GM12878 (cell line): ENCODE measurements around the gene CA10. TPM values are rescaled to one million over a fixed set of nuclear protein-coding genes. Genes with fewer than 3 reads are reported as not detected.

Experiments
- ATAC-seq: fragments of 200-7000 bp; cut with Tn5 transposase; 3 replicates; pipeline ENCODE4 v1.9.1; 2020; ENCODE audit warnings: mild to moderate bottlenecking, moderate library complexity
- BruUV-seq: library from RNA; stranded (reverse); fragments of 400-500 nt; replicated peaks from 2 replicates; lab custom pipeline; 2021; lab: Mats Ljungman, UMichigan
- CTCF ChIA-PET: fragments of 300-600 bp; sonication (Branson Sonifier 250); formaldehyde crosslinking; extraction: SDS; loops from one replicate; lab custom pipeline; 2021; ENCODE audit warnings: inconsistent platforms; lab: Yijun Ruan, JAX
- POLR2A ChIA-PET: fragments of 350-600 bp; formaldehyde crosslinking; extraction: SDS; loops from one replicate; lab custom pipeline; 2021; ENCODE audit warnings: inconsistent platforms; lab: Charles Lee
- RAD21 ChIA-PET: fragments of 300-600 bp; sonication (Branson Sonifier 250); formaldehyde crosslinking; loops from one replicate; lab custom pipeline; 2023; ENCODE audit warnings: antibody characterized with exemption; ENCODE audit not compliant: unreplicated experiment; lab: Charles Lee
- SMC1A ChIA-PET: fragments of 300-600 bp; sonication (Branson Sonifier 250); formaldehyde crosslinking; loops from one replicate; lab custom pipeline; 2023; ENCODE audit not compliant: unreplicated experiment, uncharacterized antibody; lab: Charles Lee
- DNase-seq: peaks from one replicate; pipeline ENCODE4 v3.0.0-alpha.2; 2011; ENCODE audit warnings: low read depth, low spot score
- FAIRE-seq: peaks from 3 replicates; lab custom pipeline; 2011; peaks lifted over from hg19 to GRCh38; lab: Jason Lieb, UNC
- H2AFZ ChIP-seq: 2 replicates; pipeline ENCODE4 v1.6.0; 2011; ENCODE audit warnings: low read depth, low read length, control low read depth; ENCODE audit not compliant: control insufficient read depth
- H3K27ac ChIP-seq: 2 replicates; pipeline ENCODE4 v1.5.1; 2011; ENCODE audit warnings: control low read depth; ENCODE audit not compliant: control insufficient read depth, insufficient read depth
- H3K27me3 ChIP-seq, 2 experiments: replicated peaks in 1 of 2; 2 replicates each; pipeline versions ENCODE4 v1.6.0 to v1.6.1; 2011; ENCODE audit warnings: low read length in 1 of 2; ENCODE audit not compliant: control insufficient read depth in 2 of 2, insufficient read depth in 2 of 2
- H3K36me3 ChIP-seq, 2 experiments: 2 replicates each; pipeline ENCODE4 v1.5.1; 2011; ENCODE audit warnings: low read length in 1 of 2; ENCODE audit not compliant: control insufficient read depth in 2 of 2, insufficient read depth in 2 of 2
- H3K4me1 ChIP-seq: 2 replicates; pipeline ENCODE4 v1.6.1; 2011; ENCODE audit warnings: mild to moderate bottlenecking, low read length, moderate library complexity, mixed read lengths; ENCODE audit not compliant: control insufficient read depth, insufficient read depth
- H3K4me2 ChIP-seq: 2 replicates; pipeline ENCODE4 v1.6.0; 2011; ENCODE audit warnings: control low read depth; ENCODE audit not compliant: control insufficient read depth, insufficient read depth
- H3K4me3 ChIP-seq: fragments of 200-600 bp; sonication (generic); 2 replicates; pipeline ENCODE4 v1.5.1; 2016
- H3K79me2 ChIP-seq: 2 replicates; pipeline ENCODE4 v1.6.0; 2011; ENCODE audit warnings: low read length; ENCODE audit not compliant: control insufficient read depth, insufficient read depth
- H3K9ac ChIP-seq: 2 replicates; pipeline ENCODE4 v1.8.0; 2011; ENCODE audit warnings: low read length, control low read depth, mixed read lengths; ENCODE audit not compliant: control insufficient read depth, insufficient read depth
- H3K9me3 ChIP-seq: replicated peaks from 3 replicates; pipeline ENCODE4 v1.5.1; 2011; ENCODE audit warnings: mild to moderate bottlenecking, low read length; ENCODE audit not compliant: control insufficient read depth, insufficient read depth
- H4K20me1 ChIP-seq: 2 replicates; pipeline ENCODE4 v1.6.0; 2011; ENCODE audit not compliant: control insufficient read depth, insufficient read depth
- CREB1 ChIP-seq: IDR thresholded peaks from 2 replicates; pipeline ENCODE4 v1.6.1; 2012; ENCODE audit warnings: low read depth, mild to moderate bottlenecking, inconsistent platforms
- MXI1 ChIP-seq: fragments of 150-350 bp; IDR thresholded peaks from 2 replicates; pipeline ENCODE4 v1.6.1; 2011; ENCODE audit warnings: low read depth, mild to moderate bottlenecking, inconsistent platforms, low read length, improper control_type of control experiment
- NR2F1 ChIP-seq: fragments of 450-650 bp; conservative IDR thresholded peaks from 2 replicates; pipeline ENCODE4 v1.6.1; 2017; ENCODE audit warnings: mild to moderate bottlenecking
- RELA ChIP-seq: fragments of 450-650 bp; IDR thresholded peaks from 2 replicates; pipeline ENCODE4 v1.8.0; 2014; ENCODE audit warnings: borderline replicate concordance; ENCODE audit not compliant: partially characterized antibody
- SMC3 ChIP-seq: IDR thresholded peaks from 2 replicates; pipeline ENCODE4 v1.6.1; 2011; ENCODE audit warnings: low read length, improper control_type of control experiment, borderline replicate concordance
- SPI1 ChIP-seq: IDR thresholded peaks from 2 replicates; pipeline ENCODE4 v1.6.1; 2011; ENCODE audit warnings: low read depth, mild to moderate bottlenecking, low read length, moderate library complexity, borderline replicate concordance; ENCODE audit not compliant: insufficient read depth
- ZZZ3 ChIP-seq: IDR thresholded peaks from 2 replicates; pipeline ENCODE4 v1.6.1; 2011; ENCODE audit warnings: low read depth; ENCODE audit not compliant: control insufficient read depth, insufficient read length
- WGBS: methylation state at CpG from one replicate; pipeline ENCODE4 v1.1.6; 2016; ENCODE audit warnings: low lambda C conversion rate; ENCODE audit not compliant: insufficient replicate concordance, insufficient coverage; ENCODE audit errors: missing lambda C conversion rate; 5-methylcytosine and 5-hydroxymethylcytosine counted together
- in situ Hi-C: fragments of 300-500 bp; cut with MboI; formaldehyde crosslinking; loops from 9 replicates; pipeline ENCODE4 v1.14.3; 2018; ENCODE audit warnings: mixed read lengths
- intact Hi-C: fragments of 100-400 bp; cut with micrococcal nuclease; formaldehyde crosslinking; loops from one replicate; pipeline ENCODE4 v1.14.2; 2022; ENCODE audit not compliant: unreplicated experiment
- polyA plus RNA-seq, 11 experiments: library from polyadenylated mRNA; depleted of rRNA in 4 of 11; unstranded in 6 of 11; stranded (reverse) in 5 of 11; fragments of >200 nt; fragmentation: Nextera tagmentation in 4 of 11; fragmentation: Illumina TruSeq in 1 of 11; extraction: Ambion mirVana in 4 of 11; extraction: Trizol in 1 of 11; gene quantifications; 1 replicate in 1 of 11; 2 replicates in 10 of 11; pipeline versions ENCODE4 v1.2.1 to v1.2.3, GENCODE V29; 2011 to 2016; ENCODE audit warnings: inconsistent platforms in 2 of 11, missing spikeins in 2 of 11, low read depth in 1 of 11
- total RNA-seq, 4 experiments: library from RNA; depleted of rRNA in 3 of 4; stranded (reverse); fragments of >200 nt in 3 of 4; fragmentation: Illumina TruSeq in 1 of 4; extraction: Trizol in 1 of 4; gene quantifications; 2 replicates each; pipeline versions ENCODE4 v1.2.1 to v1.2.3, GENCODE V29; 2013 to 2021
- TF ChIP-seq, protein P1 (sequence below): IDR thresholded peaks from 2 replicates; pipeline ENCODE4 v1.6.1; 2011; ENCODE audit warnings: borderline replicate concordance, low read depth, mild to moderate bottlenecking, moderate library complexity, low read length; ENCODE audit not compliant: insufficient read depth, poor library complexity, severe bottlenecking
- TF ChIP-seq, protein P2 (sequence below): IDR thresholded peaks from 2 replicates; pipeline ENCODE4 v1.6.1; 2012; ENCODE audit warnings: low read depth, low read length, improper control_type of control experiment
- TF ChIP-seq, protein P3 (sequence below): fragments of 450-650 bp; IDR thresholded peaks from 2 replicates; pipeline ENCODE4 v1.6.1; 2014; ENCODE audit warnings: mild to moderate bottlenecking
- TF ChIP-seq, protein P4 (sequence below): fragments of 450-650 bp; conservative IDR thresholded peaks from 2 replicates; pipeline ENCODE4 v1.6.1; 2017; ENCODE audit warnings: mild to moderate bottlenecking, moderate library complexity

CA10 gene
- total and polyA plus RNA-seq, 10 of the 15 experiments (the other 5 are each of a cell fraction or from before 2014, with no cell fraction given) = not detected

DNA sequence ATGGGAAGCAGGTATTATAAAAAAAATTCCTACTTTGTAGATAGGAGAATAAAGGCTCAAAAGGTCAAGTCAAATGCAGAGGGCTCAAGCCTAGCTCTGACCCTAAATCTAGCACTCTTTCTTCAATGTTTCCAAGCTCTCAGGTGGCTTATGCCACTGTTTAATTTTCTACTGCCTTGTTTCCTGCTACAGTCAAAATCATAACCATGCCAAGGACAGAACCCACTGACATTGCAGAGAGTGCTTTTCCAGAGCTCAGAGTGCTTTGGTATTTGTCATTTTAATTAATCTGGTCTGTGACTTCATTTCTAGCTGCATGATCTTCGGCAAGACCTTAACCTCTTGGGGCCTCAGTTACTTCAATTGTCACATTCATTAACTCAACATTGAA is 344.7 kb downstream of the CA10 start:
- in situ Hi-C loops = no loop called here
- BruUV-seq = no TSS peak
- H3K27me3 ChIP-seq = no peaks in the 10 kb centered on the region
- SMC1A ChIA-PET = no interaction called here
- no peaks in the 10 kb centered on the region for H3K79me2 ChIP-seq
- no peak for DNase-seq
- CTCF ChIA-PET = no interaction called here
- H3K36me3 ChIP-seq = no peaks in the 10 kb centered on the region
- TF ChIP-seq, protein P1, sequence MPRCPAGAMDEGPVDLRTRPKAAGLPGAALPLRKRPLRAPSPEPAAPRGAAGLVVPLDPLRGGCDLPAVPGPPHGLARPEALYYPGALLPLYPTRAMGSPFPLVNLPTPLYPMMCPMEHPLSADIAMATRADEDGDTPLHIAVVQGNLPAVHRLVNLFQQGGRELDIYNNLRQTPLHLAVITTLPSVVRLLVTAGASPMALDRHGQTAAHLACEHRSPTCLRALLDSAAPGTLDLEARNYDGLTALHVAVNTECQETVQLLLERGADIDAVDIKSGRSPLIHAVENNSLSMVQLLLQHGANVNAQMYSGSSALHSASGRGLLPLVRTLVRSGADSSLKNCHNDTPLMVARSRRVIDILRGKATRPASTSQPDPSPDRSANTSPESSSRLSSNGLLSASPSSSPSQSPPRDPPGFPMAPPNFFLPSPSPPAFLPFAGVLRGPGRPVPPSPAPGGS = no peak
- TF ChIP-seq CREB1 = no peak
- no peak for ATAC-seq
- H3K9me3 ChIP-seq = no peaks in the 10 kb centered on the region
- no peaks in the 10 kb centered on the region for H3K4me1 ChIP-seq
- RAD21 ChIA-PET = no interaction called here
- no peak overlapping the region for H3K4me2 ChIP-seq
- no peak overlapping the region for H3K27ac ChIP-seq
- intact Hi-C loops = no loop called here
- no peak overlapping the region for H3K9ac ChIP-seq
- H2AFZ ChIP-seq = no peak overlapping the region
- WGBS = 36% methylated on average over 1 of the region's 1 CpG
- FAIRE-seq = no peak
- no peak overlapping the region for H3K4me3 ChIP-seq
- H4K20me1 ChIP-seq = no peaks in the 10 kb centered on the region
- POLR2A ChIA-PET = no interaction called here

DNA sequence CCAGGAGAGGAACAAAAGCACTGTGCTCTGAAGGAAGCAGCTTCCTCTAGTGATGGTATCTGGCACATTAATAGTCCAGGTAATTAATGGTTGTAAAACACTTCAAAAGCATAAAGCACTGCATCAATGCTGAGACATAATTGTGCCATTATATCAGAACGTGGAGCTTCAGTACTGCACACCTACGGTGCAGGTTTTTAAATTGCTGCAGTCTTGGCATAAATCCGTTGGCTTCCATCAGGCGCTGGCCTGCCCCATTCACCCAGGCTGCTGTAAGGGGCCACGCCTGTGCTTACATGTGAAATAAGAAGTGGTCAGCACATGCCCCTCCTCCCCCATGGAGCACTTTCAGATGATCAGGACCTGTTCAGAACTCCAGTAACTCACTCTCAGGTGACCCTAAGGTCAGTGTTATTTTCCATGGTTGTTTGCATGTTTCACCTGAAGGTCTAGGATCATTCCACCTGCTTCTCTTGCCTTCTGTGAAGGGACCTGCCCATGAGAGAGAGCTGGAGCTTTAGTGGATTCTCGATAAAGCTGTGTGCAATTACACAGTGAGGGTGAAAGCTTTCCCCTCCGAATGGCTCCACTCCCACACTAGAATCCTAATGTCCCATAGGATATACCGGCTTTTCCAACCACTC is 345.3 kb downstream of the CA10 start:
- Histone ChIP-seq H3K9me3 (no peaks in the 10 kb centered on the region), H3K4me3 (no peak overlapping the region), H3K79me2 (no peaks in the 10 kb centered on the region), H3K36me3 (no peaks in the 10 kb centered on the region), H3K9ac (no peak overlapping the region), H3K4me1 (no peaks in the 10 kb centered on the region), H3K27ac (no peak overlapping the region), H3K27me3 (no peaks in the 10 kb centered on the region), H4K20me1 (no peaks in the 10 kb centered on the region), H2AFZ (no peak overlapping the region), H3K4me2 (no peak overlapping the region)
- in situ Hi-C loops (no loop called here), intact Hi-C loops (no loop called here)
- ChIA-PET SMC1A (no interaction called here), CTCF (no interaction called here), RAD21 (no interaction called here), POLR2A (no interaction called here)
- 21% methylated on average over 8 of the region's 8 CpGs for whole genome bisulfite sequencing
- no TSS peak for BruUV-seq
- ATAC-seq = no peak
- DNase-seq = no peak
- no peak for FAIRE-seq
- no peak for TF ChIP-seq SPI1
- no peak for TF ChIP-seq NR2F1
- no peak for TF ChIP-seq MXI1
- TF ChIP-seq ZZZ3 = no peak
- TF ChIP-seq SMC3 = no peak
- TF ChIP-seq, protein P2, sequence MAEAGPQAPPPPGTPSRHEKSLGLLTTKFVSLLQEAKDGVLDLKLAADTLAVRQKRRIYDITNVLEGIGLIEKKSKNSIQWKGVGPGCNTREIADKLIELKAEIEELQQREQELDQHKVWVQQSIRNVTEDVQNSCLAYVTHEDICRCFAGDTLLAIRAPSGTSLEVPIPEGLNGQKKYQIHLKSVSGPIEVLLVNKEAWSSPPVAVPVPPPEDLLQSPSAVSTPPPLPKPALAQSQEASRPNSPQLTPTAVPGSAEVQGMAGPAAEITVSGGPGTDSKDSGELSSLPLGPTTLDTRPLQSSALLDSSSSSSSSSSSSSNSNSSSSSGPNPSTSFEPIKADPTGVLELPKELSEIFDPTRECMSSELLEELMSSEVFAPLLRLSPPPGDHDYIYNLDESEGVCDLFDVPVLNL = no peak
- TF ChIP-seq RELA = no peak
- TF ChIP-seq, protein P3, sequence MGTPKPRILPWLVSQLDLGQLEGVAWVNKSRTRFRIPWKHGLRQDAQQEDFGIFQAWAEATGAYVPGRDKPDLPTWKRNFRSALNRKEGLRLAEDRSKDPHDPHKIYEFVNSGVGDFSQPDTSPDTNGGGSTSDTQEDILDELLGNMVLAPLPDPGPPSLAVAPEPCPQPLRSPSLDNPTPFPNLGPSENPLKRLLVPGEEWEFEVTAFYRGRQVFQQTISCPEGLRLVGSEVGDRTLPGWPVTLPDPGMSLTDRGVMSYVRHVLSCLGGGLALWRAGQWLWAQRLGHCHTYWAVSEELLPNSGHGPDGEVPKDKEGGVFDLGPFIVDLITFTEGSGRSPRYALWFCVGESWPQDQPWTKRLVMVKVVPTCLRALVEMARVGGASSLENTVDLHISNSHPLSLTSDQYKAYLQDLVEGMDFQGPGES = no peak
- TF ChIP-seq, protein P4, sequence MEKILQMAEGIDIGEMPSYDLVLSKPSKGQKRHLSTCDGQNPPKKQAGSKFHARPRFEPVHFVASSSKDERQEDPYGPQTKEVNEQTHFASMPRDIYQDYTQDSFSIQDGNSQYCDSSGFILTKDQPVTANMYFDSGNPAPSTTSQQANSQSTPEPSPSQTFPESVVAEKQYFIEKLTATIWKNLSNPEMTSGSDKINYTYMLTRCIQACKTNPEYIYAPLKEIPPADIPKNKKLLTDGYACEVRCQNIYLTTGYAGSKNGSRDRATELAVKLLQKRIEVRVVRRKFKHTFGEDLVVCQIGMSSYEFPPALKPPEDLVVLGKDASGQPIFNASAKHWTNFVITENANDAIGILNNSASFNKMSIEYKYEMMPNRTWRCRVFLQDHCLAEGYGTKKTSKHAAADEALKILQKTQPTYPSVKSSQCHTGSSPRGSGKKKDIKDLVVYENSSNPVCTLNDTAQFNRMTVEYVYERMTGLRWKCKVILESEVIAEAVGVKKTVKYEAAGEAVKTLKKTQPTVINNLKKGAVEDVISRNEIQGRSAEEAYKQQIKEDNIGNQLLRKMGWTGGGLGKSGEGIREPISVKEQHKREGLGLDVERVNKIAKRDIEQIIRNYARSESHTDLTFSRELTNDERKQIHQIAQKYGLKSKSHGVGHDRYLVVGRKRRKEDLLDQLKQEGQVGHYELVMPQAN = no peak
